ENCODE measurements around the gene STX18. TPM values are rescaled to one million over a fixed set of nuclear protein-coding genes. Genes with fewer than 3 reads are reported as not detected.
A peak's percentile ranks its signal among the peaks of the same experiment; 100 is the strongest.

Gene STX18
- total RNA-seq, 3 donors from 2014 or later (not counting 1 experiment from before 2014, with no cell fraction given) = 23.1 to 32.8 (median 29.0) TPM

DNA sequence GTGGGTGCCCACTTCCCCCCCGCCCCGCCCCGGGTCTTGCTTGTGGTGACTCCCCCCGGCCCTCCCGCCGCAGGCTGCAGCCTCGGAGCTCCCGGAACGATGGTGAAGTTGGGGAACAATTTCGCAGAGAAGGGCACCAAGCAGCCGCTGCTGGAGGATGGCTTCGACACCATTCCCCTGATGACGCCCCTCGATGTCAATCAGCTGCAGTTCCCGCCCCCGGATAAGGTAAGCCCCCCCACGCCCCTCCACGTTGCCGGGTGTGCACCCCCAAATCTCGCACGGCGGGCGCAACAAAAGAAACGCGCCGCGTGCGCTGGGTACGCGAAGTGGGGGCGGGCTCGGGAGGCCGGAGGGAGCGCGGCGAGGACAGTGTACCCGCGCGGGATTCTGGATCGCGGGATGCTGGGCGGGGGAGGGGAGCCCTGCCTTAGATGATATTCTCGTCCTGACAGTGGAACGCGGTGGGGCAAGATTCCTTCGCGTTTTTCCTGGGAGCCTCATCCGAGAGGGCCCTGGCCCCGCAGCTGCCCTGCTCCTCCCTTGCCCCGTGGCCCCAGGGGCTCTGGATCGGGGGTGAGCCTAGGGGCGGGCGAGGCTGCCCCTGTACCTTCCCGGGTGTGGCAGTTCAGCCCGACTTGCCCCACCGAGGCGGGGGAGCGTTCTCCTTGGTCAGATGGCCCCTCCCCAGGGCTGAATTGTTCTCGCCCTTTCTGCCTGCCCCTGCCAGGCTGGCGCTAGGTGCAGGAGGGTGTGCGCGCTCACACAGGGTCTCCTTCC is 154.1 kb downstream of the STX18 start:
- Mint-ChIP-seq H3K27ac (no peak overlapping the region), H3K4me3 (peak overlapping the region; percentile 86), H3K4me1 (peaks cover 6 to 12% of the 10 kb centered on the region in 2 donors), H3K27me3 (ENCODE audit: low read depth in 2 of 2) (peaks cover 37 to 57% of the 10 kb centered on the region in 2 donors), H3K36me3 (no peaks in the 10 kb centered on the region), H3K9me3 (no peaks in the 10 kb centered on the region)
- Histone ChIP-seq H3K27me3 (ENCODE audit: control insufficient read depth, insufficient read depth, low read length) (peaks cover 16% of the 10 kb centered on the region), H3K27ac (ENCODE audit: low read length) (no peak overlapping the region), H3K4me1 (ENCODE audit: control insufficient read depth, insufficient read depth, low read length) (peaks cover 26% of the 10 kb centered on the region), H3K9me3 (ENCODE audit: control insufficient read depth, insufficient read depth, low read length) (no peaks in the 10 kb centered on the region), H3K36me3 (ENCODE audit: control insufficient read depth, insufficient read depth, low read length) (no peaks in the 10 kb centered on the region), H3K4me3 (ENCODE audit: low read length) (peak overlapping the region; percentile 23)
- WGBS (ENCODE audit: insufficient coverage) = 4% methylated on average over 62 of the region's 62 CpGs
- TF ChIP-seq, protein P1, sequence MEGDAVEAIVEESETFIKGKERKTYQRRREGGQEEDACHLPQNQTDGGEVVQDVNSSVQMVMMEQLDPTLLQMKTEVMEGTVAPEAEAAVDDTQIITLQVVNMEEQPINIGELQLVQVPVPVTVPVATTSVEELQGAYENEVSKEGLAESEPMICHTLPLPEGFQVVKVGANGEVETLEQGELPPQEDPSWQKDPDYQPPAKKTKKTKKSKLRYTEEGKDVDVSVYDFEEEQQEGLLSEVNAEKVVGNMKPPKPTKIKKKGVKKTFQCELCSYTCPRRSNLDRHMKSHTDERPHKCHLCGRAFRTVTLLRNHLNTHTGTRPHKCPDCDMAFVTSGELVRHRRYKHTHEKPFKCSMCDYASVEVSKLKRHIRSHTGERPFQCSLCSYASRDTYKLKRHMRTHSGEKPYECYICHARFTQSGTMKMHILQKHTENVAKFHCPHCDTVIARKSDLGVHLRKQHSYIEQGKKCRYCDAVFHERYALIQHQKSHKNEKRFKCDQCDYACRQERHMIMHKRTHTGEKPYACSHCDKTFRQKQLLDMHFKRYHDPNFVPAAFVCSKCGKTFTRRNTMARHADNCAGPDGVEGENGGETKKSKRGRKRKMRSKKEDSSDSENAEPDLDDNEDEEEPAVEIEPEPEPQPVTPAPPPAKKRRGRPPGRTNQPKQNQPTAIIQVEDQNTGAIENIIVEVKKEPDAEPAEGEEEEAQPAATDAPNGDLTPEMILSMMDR (IDR thresholded peaks at IDR 0.05) = no peak
- ATAC-seq (peak in 2 of 3 donors; percentile 15), DNase-seq (peak in 1 of 2 donors; percentile 59)
- intact Hi-C loops (cut with micrococcal nuclease) = no loop called here

DNA sequence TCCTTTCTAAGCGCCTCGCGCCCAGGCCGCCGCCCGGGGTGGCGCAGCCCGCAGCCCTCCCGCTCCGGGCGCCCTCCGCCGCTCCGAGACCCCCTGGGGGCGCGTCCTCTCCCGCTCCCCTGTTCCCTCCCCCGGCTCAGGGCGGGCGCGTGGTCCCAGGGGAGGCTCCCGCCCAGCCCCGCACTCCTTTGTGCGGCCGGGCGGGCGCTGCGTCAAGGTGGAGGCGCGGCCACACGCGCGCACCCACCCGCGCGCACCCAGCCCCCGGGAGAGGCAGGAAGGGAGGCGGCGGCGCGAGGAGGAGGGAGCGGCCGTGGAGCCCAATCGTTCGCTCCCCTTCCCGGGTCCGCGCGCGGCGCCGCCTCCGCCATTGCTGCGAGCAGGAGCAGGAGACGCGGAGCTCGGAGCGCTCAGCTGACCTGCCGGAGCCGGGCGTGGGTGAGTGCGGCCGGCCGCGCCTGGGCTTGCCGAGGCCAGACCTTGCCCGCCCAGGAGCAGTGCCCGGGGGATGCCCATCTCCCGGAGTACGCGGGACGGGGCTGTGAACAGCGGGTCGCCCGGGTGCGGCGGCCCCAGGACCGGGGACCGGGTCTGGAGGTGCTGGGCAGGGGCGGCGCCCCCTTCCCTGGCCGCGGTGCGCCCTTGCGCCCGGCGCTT is 155.0 kb downstream of the STX18 start, which contains the start of gene NSG1:
Gene NSG1, plus strand, starts transcription at position 367 of the 657 bp plus-strand sequence. CDS start 528 bp downstream, outside the sequence.
- peak in 2 of 3 donors; percentile 47 to 50 for ATAC-seq
- Mint-ChIP-seq H3K36me3 (no peaks in the 10 kb centered on the region), H3K9me3 (no peaks in the 10 kb centered on the region), H3K4me3 (peak within 1 kb of the TSS; percentile 86), H3K27ac (no peak within 1 kb of the TSS), H3K27me3 (ENCODE audit: low read depth in 2 of 2) (peaks cover 44 to 62% of the 10 kb centered on the region in 2 donors), H3K4me1 (peaks cover 6 to 12% of the 10 kb centered on the region in 2 donors)
- Histone ChIP-seq H3K9me3 (ENCODE audit: control insufficient read depth, insufficient read depth, low read length) (no peaks in the 10 kb centered on the region), H3K36me3 (ENCODE audit: control insufficient read depth, insufficient read depth, low read length) (no peaks in the 10 kb centered on the region), H3K4me1 (ENCODE audit: control insufficient read depth, insufficient read depth, low read length) (peaks cover 26% of the 10 kb centered on the region), H3K27ac (ENCODE audit: low read length) (no peak within 1 kb of the TSS), H3K4me3 (ENCODE audit: low read length) (peak within 1 kb of the TSS; percentile 31), H3K27me3 (ENCODE audit: control insufficient read depth, insufficient read depth, low read length) (peaks cover 16% of the 10 kb centered on the region)
- intact Hi-C loops (cut with micrococcal nuclease) = no loop called here
- TF ChIP-seq, protein P1 (IDR thresholded peaks at IDR 0.05) = no peak
- peak in 1 of 2 donors; percentile 67 for DNase-seq
- WGBS (ENCODE audit: insufficient coverage) = under 1% methylated on average over 87 of the region's 87 CpGs

DNA sequence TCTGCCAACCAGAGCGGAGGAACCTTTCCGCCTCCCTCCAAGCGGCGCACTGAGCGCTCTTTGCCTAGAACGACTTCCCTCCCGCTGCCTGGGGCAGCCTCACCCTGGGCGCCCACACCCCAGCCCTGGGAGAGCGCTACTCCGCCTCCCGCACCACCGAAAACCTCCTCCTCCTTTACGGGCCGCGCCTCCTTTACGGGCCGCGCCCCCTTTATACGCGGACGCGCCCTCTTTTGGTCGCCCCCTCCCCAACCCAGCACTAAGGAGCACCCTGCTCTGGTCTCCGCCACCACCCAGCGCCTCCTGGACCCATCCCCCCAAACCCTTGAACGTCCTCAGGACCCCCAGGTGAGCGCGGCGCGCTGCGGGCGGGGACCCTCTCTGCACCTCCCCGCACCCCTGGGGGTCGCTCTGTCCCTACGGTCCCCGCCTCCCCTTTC is 155.5 kb downstream of the STX18 start:
- WGBS (ENCODE audit: insufficient coverage) = 1% methylated on average over 36 of the region's 36 CpGs
- H3K4me3 Mint-ChIP-seq = peak overlapping the region; percentile 78
- peak in 1 of 2 donors; percentile 58 for DNase-seq
- intact Hi-C loops (cut with micrococcal nuclease) = no loop called here
- Histone ChIP-seq H3K36me3 (ENCODE audit: control insufficient read depth, insufficient read depth, low read length) (no peaks in the 10 kb centered on the region), H3K27me3 (ENCODE audit: control insufficient read depth, insufficient read depth, low read length) (peaks cover 16% of the 10 kb centered on the region), H3K4me3 (ENCODE audit: low read length) (peak overlapping the region; percentile 31), H3K9me3 (ENCODE audit: control insufficient read depth, insufficient read depth, low read length) (no peaks in the 10 kb centered on the region), H3K27ac (ENCODE audit: low read length) (no peak overlapping the region), H3K4me1 (ENCODE audit: control insufficient read depth, insufficient read depth, low read length) (peaks cover 26% of the 10 kb centered on the region)
- H3K36me3 Mint-ChIP-seq = no peaks in the 10 kb centered on the region
- H3K27ac Mint-ChIP-seq = no peak overlapping the region
- peaks cover 46 to 62% of the 10 kb centered on the region in 2 donors for H3K27me3 Mint-ChIP-seq (ENCODE audit: low read depth in 2 of 2)
- TF ChIP-seq, protein P1 (IDR thresholded peaks at IDR 0.05) = no peak
- H3K9me3 Mint-ChIP-seq = no peaks in the 10 kb centered on the region
- H3K4me1 Mint-ChIP-seq = peaks cover 6 to 12% of the 10 kb centered on the region in 2 donors
- ATAC-seq = peak in 1 of 3 donors; percentile 34
